HG02623 (cell line): ENCODE measurements around the gene DPYSL4.
"Not testable (repeated sequence)": the region's sequence is repeated elsewhere in the genome, so short reads cannot be mapped to it uniquely, and the experiment has no call there.

Experiments
- ATAC-seq: cut with Tn5 transposase; IDR thresholded peaks from one replicate; pipeline ENCODE4 v1.9.1; 2021; ENCODE audit warnings: moderate library complexity; ENCODE audit not compliant: unreplicated experiment

DPYSL4 gene

DNA sequence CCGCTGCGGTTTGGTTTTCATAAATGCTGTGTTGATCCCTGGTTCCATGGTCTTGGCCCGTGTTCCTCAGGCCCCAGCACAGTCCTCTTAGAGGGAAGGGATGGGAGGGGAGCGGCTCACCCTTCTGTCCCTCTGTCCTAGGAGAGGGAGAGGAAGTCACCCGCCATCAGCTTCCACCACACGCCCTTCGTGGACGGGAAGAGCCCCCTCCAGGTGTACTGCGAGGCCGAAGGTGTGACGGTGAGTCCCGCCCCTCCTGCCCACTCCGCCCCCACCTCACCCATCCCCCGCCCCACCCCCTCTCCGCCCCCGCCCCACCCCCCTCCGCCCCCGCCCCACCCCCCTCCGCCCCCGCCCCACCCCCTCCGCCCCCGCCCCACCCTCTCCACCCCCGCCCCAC is 37.5 kb upstream of the DPYSL4 start:
- ATAC-seq = no peak

DNA sequence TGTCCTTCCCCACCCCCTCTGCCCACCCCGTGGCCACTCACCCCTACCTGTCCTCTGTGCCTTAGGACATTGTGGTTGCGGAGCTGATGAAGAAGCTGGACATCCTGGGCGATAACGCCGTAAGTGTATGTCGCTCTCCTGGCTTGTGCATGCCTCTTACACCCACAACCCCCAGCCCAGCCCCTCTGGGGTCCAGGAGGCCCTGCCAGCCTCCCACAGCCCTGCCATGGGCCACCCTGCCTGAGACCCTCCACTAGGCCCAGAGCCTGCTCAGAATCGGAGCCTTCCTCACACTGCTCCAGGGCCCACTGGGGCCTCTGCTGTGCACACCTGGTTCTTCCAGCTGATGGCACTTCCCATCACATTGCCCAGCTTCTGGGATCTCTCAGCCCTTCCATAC is 36.8 kb upstream of the DPYSL4 start:
- ATAC-seq = no peak

DNA sequence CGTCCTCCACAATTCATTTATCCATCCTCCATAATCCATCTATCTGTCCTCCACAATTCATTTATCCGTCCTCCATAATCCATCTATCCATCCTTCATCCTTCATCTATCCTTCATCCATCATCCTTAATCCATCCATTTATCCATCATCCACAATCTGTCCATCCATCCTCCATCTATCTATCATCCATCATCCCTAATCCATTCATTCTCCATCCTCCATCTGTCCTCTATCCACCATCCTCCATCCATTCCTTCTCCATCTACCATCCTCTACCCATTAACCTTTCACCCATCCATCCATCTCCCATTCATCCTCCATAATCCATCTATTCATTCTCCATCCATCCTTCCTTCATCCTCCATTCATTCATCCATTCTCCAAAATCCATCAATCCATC is 36.0 kb upstream of the DPYSL4 start:
- no peak for ATAC-seq

DNA sequence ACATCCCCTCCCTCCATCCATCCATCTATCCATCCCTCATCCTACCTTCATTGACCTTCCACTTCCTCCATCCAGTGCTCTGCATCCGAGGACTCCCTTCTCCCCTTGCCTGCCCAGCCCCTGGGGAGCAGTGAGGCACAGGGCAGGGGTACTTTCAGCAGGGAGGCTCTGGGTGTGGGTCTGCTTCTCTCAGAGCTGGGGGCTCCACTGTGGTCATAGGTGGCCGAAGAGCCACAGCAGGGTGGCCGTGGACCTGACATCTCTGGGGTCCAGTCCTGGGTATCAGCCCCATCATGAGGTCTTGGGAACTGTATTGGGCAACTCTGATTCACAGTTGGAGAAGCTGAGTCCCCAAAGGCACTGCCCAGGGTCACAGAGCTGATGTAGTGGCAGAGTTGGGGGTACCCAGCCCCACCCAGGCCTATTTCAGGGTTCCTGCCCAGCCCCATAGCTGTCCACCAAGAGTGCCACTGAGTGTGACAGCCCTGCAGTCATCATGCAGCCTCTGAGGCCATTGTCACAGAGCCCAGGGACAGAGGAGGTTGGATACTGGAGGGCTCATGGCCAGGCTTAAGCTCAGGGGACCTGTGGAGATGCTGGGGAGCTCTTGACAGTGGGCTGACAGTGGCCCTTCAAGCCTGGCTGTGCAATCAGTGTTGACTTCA is 35.3 kb upstream of the DPYSL4 start:
- ATAC-seq = no peak

DNA sequence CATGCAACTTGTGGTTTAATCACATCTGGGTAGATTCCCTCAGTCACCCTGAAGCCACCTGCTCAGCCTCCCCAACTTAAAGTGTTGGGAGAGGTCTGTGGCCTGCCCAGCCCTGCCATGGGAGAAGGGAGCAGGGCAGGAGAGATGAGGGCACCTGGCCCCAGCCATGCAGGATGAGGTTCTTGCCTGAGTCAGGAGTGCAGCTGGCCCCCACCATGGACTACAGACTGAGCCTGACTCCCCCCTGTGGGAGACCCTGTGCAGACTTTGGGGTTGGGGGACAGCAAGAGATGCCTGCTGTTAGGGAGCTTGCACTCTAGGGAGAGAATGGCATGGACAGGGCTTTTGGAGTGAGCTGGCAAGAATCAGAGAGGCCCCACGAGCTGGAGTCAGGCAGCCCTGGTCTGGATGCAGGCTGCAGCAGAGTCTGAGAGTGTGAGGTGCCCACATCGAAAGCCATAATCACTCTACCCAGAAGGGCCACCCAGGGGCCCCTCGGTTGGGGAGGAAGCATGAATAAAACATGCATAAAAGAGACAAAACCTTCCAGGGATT is 34.7 kb upstream of the DPYSL4 start:
- no peak for ATAC-seq

DNA sequence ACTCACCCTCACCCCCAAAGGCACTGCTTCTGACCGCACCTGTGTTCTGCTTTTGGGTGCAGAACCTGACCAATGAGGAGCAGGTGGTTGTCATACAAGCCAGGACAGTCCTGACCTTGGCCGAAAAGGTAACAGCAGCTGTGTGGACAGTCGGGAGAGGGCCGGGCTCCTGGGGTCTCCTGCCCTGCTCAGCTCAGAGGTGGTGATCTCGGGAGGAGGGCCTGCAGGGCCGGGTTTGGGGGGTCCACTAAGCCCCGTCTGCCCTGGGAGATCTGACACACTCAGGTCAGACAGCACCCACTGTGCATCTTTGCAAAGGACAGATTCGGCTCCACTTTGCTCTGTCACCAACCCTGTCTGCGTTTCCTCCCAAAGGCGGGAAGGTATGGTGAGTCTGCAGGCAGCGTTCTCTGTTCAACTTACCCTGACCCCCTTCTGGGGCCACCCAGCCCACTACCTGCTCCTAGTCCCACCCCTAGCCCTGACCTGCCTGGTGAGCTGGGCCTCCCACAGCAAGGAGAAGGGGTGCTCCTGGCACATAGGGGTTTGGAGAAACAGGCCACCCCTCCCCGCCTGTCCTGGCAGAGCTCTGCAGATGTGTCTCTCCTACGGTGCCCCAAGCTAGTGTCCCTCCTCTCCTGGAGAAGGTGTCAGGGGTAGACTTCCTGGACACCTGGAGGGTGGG is 33.7 kb upstream of the DPYSL4 start:
- no peak for ATAC-seq

DNA sequence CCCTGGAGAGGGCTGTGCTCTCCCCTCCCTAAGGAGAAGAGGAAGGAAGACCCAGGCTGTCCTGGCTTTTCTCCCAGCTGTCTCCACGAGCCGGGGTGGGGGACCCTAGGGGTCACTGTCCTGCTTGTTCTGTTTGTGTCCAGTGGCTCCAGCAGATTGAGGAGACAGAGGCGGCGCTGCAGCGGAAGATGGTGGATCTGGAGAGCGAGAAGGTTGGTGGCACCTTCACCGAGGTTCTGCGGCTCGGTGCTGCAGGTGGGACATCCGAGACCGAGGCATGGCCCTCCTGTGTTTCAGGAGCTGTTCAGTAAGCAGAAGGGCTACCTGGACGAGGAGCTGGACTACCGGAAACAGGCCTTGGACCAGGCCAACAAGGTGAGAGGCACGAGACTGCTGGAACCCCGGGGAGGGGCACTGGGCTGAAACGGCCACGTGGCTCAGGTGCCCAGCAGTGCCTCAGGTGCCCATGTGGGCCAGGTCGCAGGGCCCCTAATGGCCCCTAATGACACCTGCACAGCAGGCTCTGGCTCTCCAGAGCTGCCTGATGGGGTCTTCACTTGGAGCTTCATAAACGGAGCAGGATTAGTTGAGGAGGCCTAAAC is 33.0 kb upstream of the DPYSL4 start:
- ATAC-seq = no peak

DNA sequence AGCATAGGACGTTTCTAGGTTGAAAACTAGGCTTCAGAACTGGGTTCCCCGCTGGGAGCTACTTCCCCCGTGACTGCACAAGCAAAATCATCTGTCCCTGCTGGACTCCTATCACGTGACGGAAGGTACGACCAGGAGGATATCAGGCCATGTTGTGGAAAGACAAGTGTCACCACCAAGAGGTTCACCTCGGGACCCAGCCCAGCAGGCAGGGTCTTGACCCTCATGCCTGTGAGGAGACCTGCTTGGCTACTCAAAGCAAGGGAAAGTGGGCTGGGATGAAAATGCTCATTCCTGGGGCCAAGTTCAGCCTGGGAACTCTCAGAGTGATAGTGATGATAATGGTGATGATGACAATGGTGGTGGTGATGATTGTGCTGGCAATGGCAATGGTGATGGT is 32.3 kb upstream of the DPYSL4 start:
- no peak for ATAC-seq

DNA sequence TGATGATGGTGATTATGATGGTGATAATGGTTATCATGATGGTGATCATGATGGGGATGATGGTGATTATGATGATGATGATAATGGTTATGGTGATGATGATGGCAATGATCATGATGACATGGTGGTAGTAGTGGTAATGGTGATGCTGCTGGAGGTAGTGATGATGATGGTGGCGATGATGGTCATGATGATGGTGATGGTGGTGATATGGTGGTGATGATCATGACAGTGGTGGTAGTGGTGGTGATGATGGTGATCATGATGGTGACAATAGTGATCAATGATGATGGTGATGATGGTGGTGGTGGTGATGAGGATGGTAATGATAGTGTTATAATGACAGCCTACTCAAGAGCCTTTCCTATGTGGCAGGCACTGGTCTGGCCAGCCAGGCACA is 31.8 kb upstream of the DPYSL4 start:
- no peak for ATAC-seq

DNA sequence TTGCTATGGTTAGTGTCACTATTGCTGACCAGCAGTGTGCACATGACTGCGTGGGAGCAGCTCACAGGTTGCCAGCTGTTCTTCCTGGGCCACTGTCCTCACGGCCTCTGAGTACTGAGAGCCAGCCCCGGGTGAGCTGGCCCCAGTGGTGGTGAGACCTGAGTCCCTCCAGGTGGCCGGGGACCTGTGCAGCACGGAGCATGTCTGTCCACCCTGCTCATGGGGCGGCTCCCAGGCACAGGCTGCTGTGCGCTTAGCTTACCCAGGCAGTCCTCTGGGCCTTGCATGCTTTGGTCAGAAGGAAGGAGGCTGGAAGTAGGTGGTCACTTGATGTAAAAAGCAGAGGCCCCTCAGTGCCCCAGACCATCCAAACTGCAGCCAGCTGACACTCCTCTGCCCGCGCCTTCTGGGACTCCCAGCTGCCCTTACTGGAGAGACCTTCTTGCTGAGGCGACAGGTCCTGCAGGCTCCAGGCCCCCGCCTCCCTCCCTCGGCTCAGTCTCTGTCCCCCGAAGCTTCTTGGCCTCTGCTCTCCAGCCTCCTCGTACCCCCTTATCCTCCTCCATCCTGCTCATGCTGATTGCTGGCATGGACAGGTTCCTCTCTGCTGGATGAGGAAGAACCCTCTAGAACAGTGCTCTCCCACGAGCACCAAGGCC is 30.9 kb upstream of the DPYSL4 start:
- no peak for ATAC-seq

DNA sequence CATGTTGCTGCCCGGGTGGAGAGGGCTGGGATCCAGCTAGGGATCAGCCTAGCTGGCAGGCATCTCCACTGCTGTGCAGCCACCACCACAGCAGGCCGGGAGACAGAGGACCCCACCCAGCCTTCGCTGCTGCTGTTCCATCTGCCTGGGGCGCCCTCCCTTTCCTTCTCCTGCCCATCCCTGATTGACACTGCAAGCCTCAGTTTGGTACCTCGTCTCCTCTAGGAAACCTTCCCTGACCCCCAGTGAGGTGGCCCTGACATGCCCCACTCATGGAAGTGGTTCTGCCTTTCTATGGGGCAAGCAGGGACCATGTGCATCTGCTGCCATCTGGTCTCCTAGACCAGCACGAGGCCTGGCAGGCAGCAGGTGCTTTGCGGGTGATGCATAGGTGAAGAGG is 30.4 kb upstream of the DPYSL4 start:
- ATAC-seq = no peak

DNA sequence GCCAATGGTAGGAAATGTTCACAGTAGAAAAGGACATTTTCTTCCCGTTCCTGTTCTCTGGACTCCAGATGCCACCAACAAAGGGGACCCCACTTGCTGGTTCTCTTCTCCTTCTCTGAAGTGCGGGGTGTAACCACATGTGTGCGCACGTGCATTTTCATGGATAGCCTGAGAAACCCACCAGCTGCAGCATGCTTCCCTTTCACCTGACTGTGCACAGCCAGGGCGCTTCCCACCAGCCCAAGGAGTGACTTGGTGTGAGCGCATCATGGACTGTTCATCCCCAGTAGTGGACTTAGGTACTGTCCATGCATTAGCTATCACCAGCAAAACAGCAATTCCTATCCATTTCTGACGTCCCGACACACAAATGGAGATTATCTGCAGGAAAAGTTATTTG is 29.6 kb upstream of the DPYSL4 start:
- no peak for ATAC-seq

DNA sequence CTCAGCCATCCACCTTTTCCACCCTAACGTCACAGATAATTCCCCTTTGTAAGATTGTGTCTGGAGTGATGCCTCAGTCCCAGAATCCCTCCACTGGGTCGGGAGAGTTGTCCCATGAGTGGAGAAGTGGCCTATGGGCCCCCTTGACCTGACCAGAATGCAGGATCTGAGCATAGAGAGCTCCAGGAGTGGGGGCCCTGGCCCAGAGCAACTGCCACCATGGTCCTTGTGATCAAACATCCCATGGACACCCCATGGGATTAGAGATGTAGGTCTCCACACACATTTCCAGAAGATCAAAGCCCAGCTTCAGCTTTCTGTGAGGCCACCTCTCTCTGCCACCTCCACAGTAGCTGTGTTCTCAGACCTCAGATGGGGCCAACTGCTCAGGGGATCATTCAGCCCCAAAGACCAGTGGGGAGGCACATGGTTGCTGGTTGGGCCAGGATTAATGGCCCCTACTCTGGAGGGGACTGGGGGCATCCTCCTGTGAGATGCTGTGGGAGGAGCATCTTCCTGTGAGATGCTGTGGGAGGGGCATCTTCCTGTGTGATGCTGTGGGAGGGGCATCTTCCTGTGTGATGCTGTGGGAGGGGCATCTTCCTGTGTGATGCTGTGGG is 28.5 kb upstream of the DPYSL4 start:
- no peak for ATAC-seq

DNA sequence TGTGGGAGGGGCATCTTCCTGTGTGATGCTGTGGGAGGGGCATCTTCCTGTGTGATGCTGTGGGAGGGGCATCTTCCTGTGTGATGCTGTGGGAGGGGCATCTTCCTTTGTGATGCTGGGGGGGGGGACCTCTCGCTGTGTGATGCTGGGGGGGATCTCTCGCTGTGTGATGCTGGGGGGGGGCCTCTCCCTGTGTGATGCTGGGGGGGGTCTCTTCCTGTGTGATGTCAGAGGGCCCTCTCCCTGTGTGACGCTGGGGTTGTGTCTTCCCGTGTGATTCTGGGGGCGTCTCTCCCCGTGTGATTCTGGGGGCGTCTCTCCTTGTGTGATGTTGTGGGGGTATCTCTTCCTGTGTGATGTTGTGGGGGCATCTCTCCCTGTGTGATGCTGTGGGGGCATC is 27.9 kb upstream of the DPYSL4 start:
- ATAC-seq = no peak

DNA sequence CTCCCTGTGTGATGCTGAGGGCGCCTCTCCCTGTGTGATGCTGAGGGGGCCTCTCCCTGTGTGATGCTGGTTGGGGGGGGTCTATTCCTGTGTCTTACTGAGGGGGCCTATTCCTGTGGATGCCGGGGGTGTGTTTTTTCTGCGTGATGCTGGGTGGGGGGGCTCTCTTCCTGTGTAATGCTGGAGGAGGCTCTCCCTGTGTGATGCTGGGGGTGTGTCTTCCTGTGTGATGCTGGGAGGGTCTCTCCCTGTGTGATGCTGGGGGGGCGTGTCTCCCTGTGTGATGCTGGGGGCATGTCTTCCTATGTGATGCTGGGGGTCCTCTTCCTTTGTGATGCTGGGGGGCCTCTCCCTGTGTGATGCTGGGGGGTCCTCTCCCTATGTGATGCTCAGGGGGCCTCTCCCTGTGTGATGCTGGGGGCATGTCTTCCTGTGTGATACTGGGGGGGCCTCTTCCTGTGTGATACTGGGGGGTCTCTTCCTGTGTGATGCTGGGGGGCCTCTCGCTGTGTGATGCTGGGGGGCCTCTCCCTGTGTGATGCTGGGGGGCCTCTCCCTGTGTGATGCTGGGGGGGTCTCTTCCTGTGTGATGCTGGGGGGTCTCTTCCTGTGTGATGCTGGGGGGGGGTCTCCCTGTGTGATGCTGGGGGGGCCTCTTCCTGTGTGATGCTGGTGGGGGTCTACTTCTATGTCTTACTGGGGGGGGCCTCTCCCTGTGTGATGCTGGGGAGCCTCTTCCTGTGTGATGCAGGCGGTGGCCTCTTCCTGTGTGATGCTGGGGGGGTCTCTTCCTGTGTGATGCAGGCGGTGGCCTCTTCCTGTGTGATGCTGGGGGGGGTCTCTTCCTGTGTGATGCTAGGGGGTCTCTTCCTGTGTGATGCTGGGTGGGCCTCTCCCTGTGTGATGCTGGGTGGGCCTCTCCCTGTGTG is 27.2 kb upstream of the DPYSL4 start:
- not testable (repeated sequence) for ATAC-seq

DNA sequence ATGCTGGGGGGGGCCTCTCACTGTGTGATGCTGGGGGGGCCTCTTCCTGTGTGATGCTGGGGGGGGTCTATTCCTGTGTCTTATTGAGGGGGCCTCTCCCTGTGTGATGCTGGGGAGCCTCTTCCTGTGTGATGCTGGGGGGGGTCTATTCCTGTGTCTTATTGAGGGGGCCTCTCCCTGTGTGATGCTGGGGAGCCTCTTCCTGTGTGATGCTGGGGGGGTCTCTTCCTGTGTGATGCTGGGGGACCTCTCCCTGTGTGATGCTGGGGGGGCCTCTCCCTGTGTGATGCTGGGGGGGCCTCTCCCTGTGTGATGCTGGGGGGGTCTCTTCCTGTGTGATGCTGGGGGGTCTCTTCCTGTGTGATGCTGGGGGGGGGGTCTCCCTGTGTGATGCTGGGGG is 26.5 kb upstream of the DPYSL4 start:
- not testable (repeated sequence) for ATAC-seq

DNA sequence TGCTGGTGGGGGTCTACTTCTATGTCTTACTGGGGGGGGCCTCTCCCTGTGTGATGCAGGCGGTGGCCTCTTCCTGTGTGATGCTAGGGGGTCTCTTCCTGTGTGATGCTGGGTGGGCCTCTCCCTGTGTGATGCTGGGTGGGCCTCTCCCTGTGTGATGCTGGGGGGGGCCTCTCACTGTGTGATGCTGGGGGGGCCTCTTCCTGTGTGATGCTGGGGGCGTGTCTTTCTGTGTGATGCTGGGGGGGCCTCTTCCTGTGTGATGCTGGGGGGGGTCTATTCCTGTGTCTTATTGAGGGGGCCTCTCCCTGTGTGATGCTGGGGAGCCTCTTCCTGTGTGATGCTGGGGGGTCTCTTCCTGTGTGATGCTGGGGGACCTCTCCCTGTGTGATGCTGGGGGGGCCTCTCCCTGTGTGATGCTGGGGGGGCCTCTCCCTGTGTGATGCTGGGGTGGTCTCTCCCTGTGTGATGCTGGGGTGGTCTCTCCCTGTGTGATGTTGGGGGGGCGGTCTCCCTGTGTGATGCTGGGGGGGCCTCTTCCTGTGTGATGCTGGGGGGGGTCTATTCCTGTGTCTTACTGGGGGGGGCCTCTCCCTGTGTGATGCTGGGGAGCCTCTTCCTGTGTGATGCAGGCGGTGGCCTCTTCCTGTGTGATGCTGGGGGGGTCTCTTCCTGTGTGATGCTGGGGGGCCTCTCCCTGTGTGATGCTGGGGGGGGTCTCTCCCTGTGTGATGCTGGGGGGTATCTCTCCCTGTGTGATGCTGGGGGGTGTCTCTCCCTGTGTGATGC is 25.7 kb upstream of the DPYSL4 start:
- not testable (repeated sequence) for ATAC-seq

DNA sequence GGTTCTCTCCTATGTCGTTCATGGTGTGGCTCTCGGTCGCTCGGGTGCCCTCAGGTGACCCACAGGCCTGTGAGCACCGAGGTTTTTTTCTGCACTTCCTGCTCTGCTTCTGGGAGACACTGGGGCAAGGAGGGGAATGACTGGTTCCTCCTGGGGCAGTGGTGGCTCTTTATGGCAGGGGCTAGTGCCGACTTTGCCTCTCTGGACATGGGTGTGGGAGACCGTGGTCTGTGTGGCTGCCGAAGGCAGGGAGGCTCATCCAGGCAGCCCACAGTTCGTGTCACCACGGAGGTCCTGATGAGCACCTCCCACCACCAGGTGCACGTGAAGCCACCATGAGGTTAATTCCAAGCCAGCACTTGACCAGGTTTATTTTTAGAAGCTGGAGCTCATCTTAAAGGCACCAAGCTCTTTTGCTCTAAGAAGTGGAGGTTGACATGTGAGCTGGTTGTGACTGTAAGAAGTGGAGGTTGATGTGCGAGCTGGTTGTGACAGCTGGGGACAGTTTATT is 24.7 kb upstream of the DPYSL4 start:
- no peak for ATAC-seq

DNA sequence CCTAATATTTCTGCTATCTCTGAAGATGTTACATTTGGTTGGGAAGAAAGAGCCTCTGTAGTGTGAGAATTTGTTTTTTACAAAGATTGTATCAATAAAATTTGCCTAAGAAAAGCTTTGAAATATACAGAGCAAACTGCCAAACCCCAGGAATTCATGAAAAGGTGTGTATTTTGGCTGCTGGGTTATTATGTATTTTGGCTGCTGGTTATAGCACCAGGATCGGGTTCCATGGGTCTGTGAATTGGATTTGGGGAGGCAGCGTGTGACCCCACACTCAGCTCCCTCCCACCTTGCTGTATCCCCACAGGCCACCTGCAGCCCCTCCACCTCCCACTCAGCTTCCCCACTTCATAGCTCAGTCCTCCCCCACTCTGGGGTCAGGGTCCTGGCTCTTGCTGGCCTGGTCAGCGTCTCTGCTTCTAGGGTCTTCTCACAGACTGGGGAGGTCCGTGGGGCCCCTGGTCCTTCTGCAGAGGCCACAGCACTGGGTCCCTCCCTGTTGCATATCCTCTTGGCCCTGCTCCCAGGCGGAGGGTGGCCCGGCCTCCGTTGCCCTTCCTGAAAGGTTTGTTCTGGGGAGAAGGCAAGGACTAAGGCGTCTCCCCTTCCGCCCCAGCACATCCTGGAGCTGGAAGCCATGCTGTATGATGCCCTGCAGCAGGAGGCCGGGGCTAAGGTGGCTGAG is 24.0 kb upstream of the DPYSL4 start:
- no peak for ATAC-seq
